ENCODE data around the gene NUDT3.
"Not testable (repeated sequence)": the region's sequence is repeated elsewhere in the genome, so short reads cannot be mapped to it uniquely, and the experiment has no call there.

The NUDT3 gene

DNA sequence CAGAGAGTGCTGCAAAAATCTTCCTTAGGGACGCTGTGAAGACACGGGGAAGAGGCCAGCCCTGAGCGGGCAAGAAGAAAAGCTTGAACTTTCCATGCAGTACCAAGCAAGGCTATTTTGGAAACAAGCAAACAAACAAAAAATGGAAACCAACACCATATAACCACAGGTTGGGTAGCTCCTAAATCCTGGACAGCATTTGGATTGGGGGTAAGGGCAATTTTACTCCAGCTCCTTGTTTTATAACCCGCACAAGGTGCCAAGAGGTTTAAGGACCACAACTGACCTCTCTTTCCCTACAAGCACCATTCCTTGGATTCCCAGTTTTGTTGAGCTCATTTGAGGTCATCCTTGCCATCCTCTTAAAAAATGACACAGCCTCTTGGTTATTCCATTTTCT is 112.3 kb downstream of the NUDT3 start:
- intact Hi-C loops (cut with DNase I), result loop anchor here (10.0 kb wide), 1 partner anchor 115 kb away; the partner anchor contains the start of gene NUDT3

DNA sequence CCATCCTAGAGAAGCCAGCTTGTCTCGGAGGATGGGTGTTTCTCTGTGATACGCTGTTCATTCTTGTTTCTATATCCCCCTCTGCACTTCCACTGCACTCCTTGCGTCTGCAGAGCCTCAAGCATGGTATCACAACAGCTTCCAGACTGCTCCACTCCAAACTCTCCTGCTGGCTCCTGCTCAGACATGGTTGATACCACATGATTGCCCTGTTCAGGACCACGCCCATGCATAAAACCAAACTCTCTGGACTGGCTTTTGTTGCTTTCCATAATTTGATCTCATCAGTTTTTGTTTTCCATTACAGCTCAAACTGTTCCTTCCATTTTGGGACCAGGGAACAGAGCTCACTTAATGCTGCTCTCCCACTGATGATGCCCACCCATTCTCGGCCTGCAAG is 113.6 kb downstream of the NUDT3 start:
- intact Hi-C loops (cut with DNase I), result no loop called here
- DNase-seq, result no peak

More for the DNA sequence above, 112.3 kb downstream of the NUDT3 start:
- no peak for DNase-seq

DNA sequence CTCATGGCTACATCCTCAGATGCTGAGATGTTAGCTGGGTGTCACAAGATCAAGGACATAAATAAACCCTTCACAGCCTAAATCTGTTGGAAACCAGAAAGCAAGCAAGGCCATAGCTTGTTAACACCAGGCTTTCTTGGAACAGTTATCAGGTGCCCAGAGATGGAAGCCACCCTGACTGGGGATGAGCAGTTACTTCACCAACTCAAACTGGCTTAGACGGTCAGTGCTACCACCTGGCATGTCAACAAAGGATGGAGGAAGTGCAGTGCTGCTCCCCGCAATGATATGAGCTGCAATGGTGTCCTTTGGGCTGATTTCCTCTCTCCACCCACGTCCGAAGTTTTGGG is 114.7 kb downstream of the NUDT3 start:
- no peak for DNase-seq
- intact Hi-C loops (cut with DNase I), result no loop called here

GRCh38 chr6:34276881-34277762 is 115.3 kb downstream of the NUDT3 start:
- DNase-seq, result peak in 6 of 42 donors; percentile 15 to 49 (median 33)
- intact Hi-C loops (cut with DNase I), result no loop called here

- no peak for DNase-seq
- intact Hi-C loops (cut with DNase I), result no loop called here
Measured at GRCh38 chr6:34276191-34276590, 116.3 kb downstream of the NUDT3 start.

GRCh38 chr6:34275128-34275804 is 117.2 kb downstream of the NUDT3 start:
- intact Hi-C loops (cut with DNase I), result no loop called here
- no peak for DNase-seq

- intact Hi-C loops (cut with DNase I), result no loop called here
- DNase-seq, result no peak
Measured at GRCh38 chr6:34274129-34274528, 118.3 kb downstream of the NUDT3 start.

GRCh38 chr6:34273242-34273805 is 119.1 kb downstream of the NUDT3 start:
- intact Hi-C loops (cut with DNase I), result no loop called here

DNA sequence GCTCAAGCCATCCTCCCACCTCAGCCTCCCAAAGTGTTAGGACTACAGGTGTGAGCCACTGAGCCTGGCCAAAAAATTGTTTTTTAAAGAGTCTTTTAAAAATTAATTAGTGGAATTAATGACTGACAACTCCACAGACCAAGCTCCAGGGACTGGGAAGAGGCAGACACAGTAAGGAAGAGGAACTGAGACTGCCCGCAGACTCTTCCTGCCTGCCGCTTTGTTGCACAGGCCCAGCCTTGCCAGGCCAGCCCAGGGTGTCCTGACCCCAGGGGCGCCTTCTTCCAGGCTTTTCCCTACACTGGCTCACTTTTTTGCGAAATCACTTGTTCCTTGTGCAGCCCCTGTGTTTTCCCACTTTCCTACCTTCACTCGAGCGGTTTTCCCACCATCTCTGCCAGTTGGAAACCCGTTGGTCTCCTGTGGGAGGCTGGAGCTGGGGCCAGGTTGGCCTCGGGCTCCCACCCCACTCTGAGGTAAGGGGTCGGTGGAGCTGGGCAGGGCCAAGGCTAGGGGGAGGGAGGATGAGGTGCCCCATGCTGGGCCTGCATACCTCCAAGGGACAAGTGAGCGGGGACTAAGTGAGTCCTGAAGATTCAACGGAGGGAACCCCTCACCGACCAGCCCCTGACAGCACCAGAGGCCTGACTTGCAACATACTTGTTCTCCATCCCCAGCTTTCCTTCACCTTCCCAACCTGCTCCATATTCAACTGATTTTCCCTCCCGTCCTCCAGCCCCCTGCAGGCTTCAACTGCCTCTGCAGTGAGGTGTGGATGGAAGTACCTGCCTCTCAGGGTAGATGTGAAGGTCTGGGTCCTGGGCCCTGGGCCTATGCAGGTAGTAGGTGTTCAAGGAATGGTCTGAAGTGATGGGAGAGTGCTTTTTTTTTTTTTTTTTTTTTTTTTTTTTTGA is 120.2 kb downstream of the NUDT3 start:
- intact Hi-C loops (cut with DNase I), result no loop called here
- peak in 14 of 42 donors; percentile 17 to 51 (median 32) for DNase-seq

More at GRCh38 chr6:34273242-34273805, 119.1 kb downstream of the NUDT3 start:
- DNase-seq, result no peak

GRCh38 chr6:34269658-34270341 is 122.7 kb downstream of the NUDT3 start:
- intact Hi-C loops (cut with DNase I); DNase-seq: not testable (repeated sequence)

DNA sequence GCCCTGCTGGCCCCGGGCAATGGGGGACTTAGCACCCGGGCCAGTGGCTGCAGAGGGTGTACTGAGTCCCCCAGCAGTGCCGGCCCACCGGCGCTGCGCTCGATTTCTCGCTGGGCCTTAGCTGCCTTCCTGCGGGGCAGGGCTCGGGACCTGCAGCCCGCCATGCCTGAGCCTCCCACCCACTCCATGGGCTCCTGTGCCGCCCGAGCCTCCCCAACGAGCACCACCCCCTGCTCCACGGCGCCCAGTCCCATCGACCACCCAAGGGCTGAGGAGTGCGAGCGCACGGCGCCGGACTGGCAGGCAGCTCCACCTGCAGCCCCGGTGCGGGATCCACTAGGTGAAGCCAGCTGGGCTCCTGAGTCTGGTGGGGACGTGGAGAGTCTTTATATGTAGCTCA is 123.3 kb downstream of the NUDT3 start:
- intact Hi-C loops (cut with DNase I); DNase-seq: not testable (repeated sequence)

- intact Hi-C loops (cut with DNase I), result no loop called here
- no peak for DNase-seq
Measured at GRCh38 chr6:34267746-34268145, 124.7 kb downstream of the NUDT3 start.

GRCh38 chr6:34263484-34263883 is 129.0 kb downstream of the NUDT3 start:
- intact Hi-C loops (cut with DNase I); DNase-seq: not testable (repeated sequence)

GRCh38 chr6:34260576-34261267 is 131.7 kb downstream of the NUDT3 start:
- no peak for DNase-seq
- intact Hi-C loops (cut with DNase I), result no loop called here

- intact Hi-C loops (cut with DNase I), result no loop called here
- no peak for DNase-seq
Measured at GRCh38 chr6:34259529-34260069, 132.9 kb downstream of the NUDT3 start.

DNA sequence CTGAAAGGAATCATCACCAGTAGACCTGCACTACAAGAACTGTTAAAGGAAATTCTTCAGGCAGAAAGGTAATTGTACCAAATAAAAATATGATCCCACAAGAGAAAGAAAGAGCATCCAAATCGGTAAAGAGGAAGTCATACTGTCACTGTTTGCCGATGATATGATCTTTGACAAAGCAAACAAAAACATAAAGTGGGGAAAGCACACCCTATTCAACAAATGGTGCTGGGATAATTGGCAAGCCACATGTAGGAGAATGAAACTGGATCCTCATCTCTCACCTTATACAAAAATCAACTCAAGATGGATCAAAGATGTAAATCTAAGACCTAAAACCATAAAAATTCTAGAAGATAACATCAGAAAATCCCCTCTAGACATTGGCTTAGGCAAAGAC is 140.1 kb downstream of the NUDT3 start:
- DNase-seq; intact Hi-C loops (cut with DNase I): not testable (repeated sequence)

- DNase-seq, result peak in 1 of 42 donors; percentile 32
- intact Hi-C loops (cut with DNase I), result loop anchor here (1.0 to 5.0 kb wide), 2 partner anchors 143 to 168 kb away; partner anchors contain the start of gene NUDT3
Measured at GRCh38 chr6:34249469-34250261, 142.8 kb downstream of the NUDT3 start.
